IMR-90 (cell line): Measurements from ENCODE around the gene CCDC171. TPM values are rescaled to one million over a fixed set of nuclear protein-coding genes. Genes with fewer than 3 reads are reported as not detected.

ENCODE experiments used
- ATAC-seq: fragments of 200-7000 bp; cut with Tn5 transposase; 2 replicates; pipeline ENCODE4 v1.9.1; 2020; ENCODE audit warnings: low read depth, mild to moderate bottlenecking, moderate library complexity
- BruUV-seq: library from RNA; stranded (reverse); fragments of 400-500 nt; replicated peaks from 2 replicates; lab custom pipeline; 2021; lab: Mats Ljungman, UMichigan
- CTCF ChIA-PET: fragments of 300-600 bp; formaldehyde crosslinking; extraction: SDS; loops from one replicate; lab custom pipeline; 2021; ENCODE audit warnings: antibody characterized with exemption; lab: Yijun Ruan, JAX
- POLR2A ChIA-PET: fragments of 300-600 bp; sonication (Branson Sonifier 250); formaldehyde crosslinking; loops from one replicate; lab custom pipeline; 2022; ENCODE audit warnings: antibody characterized with exemption; ENCODE audit not compliant: unreplicated experiment; lab: Charles Lee
- DNase-seq: peaks from one replicate; pipeline ENCODE4 v3.0.0; 2013
- H2AFZ ChIP-seq: replicated peaks from 2 replicates; pipeline ENCODE3; 2013; ENCODE audit warnings: low read length, mild to moderate bottlenecking; ENCODE audit not compliant: poor library complexity
- H2AK5ac ChIP-seq: 2 replicates; pipeline ENCODE4 v1.6.1; 2013; ENCODE audit warnings: low read depth, low read length, inconsistent platforms
- H2AK9ac ChIP-seq: replicated peaks from 2 replicates; pipeline ENCODE3; 2013; ENCODE audit warnings: mild to moderate bottlenecking, low read depth, low read length, moderate library complexity; ENCODE audit not compliant: poor library complexity
- H2BK120ac ChIP-seq: 2 replicates; pipeline ENCODE4 v1.6.1; 2013; ENCODE audit warnings: low read depth, low read length, inconsistent platforms
- H2BK15ac ChIP-seq: 3 replicates; pipeline ENCODE4 v1.6.1; 2013; ENCODE audit warnings: low read depth, low read length, inconsistent platforms
- H2BK20ac ChIP-seq: 2 replicates; pipeline ENCODE4 v1.6.1; 2013; ENCODE audit warnings: low read depth, mild to moderate bottlenecking, inconsistent platforms, low read length, moderate library complexity
- H2BK5ac ChIP-seq: 2 replicates; pipeline ENCODE4 v1.6.1; 2013; ENCODE audit warnings: mild to moderate bottlenecking, low read depth, low read length, inconsistent platforms; ENCODE audit not compliant: poor library complexity, severe bottlenecking
- H3K14ac ChIP-seq: replicated peaks from 2 replicates; pipeline ENCODE4 v1.6.1; 2013; ENCODE audit warnings: low read depth, low read length, inconsistent platforms
- H3K18ac ChIP-seq: 2 replicates; pipeline ENCODE4 v1.6.1; 2013; ENCODE audit warnings: low read depth, low read length, control low read depth
- H3K23ac ChIP-seq: 2 replicates; pipeline ENCODE4 v1.6.1; 2013; ENCODE audit warnings: low read depth, low read length, inconsistent platforms
- H3K27ac ChIP-seq: 2 replicates; pipeline ENCODE4 v1.5.1; 2013; ENCODE audit warnings: mild to moderate bottlenecking, control low read depth, low read length; ENCODE audit not compliant: insufficient read depth
- H3K27me3 ChIP-seq: 2 replicates; pipeline ENCODE4 v1.6.1; 2013; ENCODE audit warnings: low read length; ENCODE audit not compliant: control insufficient read depth, insufficient read depth
- H3K36me3 ChIP-seq: 2 replicates; pipeline ENCODE4 v1.6.1; 2013; ENCODE audit warnings: low read length, mixed read lengths; ENCODE audit not compliant: control insufficient read depth, insufficient read depth
- H3K4ac ChIP-seq: 2 replicates; pipeline ENCODE4 v1.6.1; 2013; ENCODE audit warnings: low read depth, low read length, inconsistent platforms
- H3K4me1 ChIP-seq: 2 replicates; pipeline ENCODE4 v1.6.1; 2013; ENCODE audit warnings: low read length, mixed read lengths; ENCODE audit not compliant: control insufficient read depth, insufficient read depth
- H3K4me2 ChIP-seq: 2 replicates; pipeline ENCODE4 v1.6.1; 2013; ENCODE audit warnings: low read depth, mild to moderate bottlenecking, control low read depth, low read length, moderate library complexity
- H3K4me3 ChIP-seq: 2 replicates; pipeline ENCODE4 v1.5.1; 2013; ENCODE audit warnings: low read depth, mild to moderate bottlenecking, control low read depth, low read length, moderate library complexity; ENCODE audit not compliant: insufficient read depth
- H3K56ac ChIP-seq: 2 replicates; pipeline ENCODE4 v1.6.1; 2013; ENCODE audit warnings: low read length, inconsistent platforms; ENCODE audit not compliant: insufficient read depth; ENCODE audit errors: extremely low read depth
- H3K79me1 ChIP-seq, 2 experiments: 2 replicates each; pipeline ENCODE4 v1.6.1; 2013; ENCODE audit warnings: low read length in 2 of 2, inconsistent platforms in 1 of 2, low read depth in 1 of 2
- H3K9ac ChIP-seq: 2 replicates; pipeline ENCODE4 v1.6.1; 2013; ENCODE audit warnings: low read depth, low read length, control low read depth
- H3K9me1 ChIP-seq: 2 replicates; pipeline ENCODE4 v1.6.1; 2013; ENCODE audit warnings: low read length, inconsistent platforms; ENCODE audit not compliant: insufficient read depth
- H3K9me3 ChIP-seq: 2 replicates; pipeline ENCODE4 v1.6.1; 2013; ENCODE audit warnings: low read length; ENCODE audit not compliant: control insufficient read depth, insufficient read depth
- H4K20me1 ChIP-seq: 2 replicates; pipeline ENCODE4 v1.6.1; 2013; ENCODE audit warnings: low read length, inconsistent platforms; ENCODE audit not compliant: insufficient read depth
- H4K5ac ChIP-seq: 2 replicates; pipeline ENCODE4 v1.6.1; 2013; ENCODE audit warnings: mild to moderate bottlenecking, low read depth, low read length, control low read depth
- H4K8ac ChIP-seq, 2 experiments: 2 replicates each; pipeline ENCODE4 v1.6.1; 2013; ENCODE audit warnings: low read depth in 2 of 2, low read length in 2 of 2, control low read depth in 1 of 2, inconsistent platforms in 1 of 2
- H4K91ac ChIP-seq: 2 replicates; pipeline ENCODE4 v1.6.1; 2013; ENCODE audit warnings: low read depth, low read length, inconsistent platforms; ENCODE audit not compliant: insufficient read depth
- BHLHE40 ChIP-seq: fragments of 150-350 bp; IDR thresholded peaks from 2 replicates; pipeline ENCODE4 v1.6.1; 2016; ENCODE audit warnings: mild to moderate bottlenecking, low read depth, low read length
- CEBPB ChIP-seq: IDR thresholded peaks from 2 replicates; pipeline ENCODE4 v1.6.1; 2012; ENCODE audit warnings: low read depth, low read length, improper control_type of control experiment
- CHD1 ChIP-seq: IDR thresholded peaks from 2 replicates; pipeline ENCODE4 v1.6.1; 2012; ENCODE audit warnings: low read depth, low read length, improper control_type of control experiment
- CTCF ChIP-seq: conservative IDR thresholded peaks from 2 replicates; pipeline ENCODE4 v1.5.1; 2012; ENCODE audit warnings: mild to moderate bottlenecking, low read depth, low read length, improper control_type of control experiment
- FOS ChIP-seq: fragments of 150-350 bp; IDR thresholded peaks from 2 replicates; pipeline ENCODE4 v1.6.1; 2016; ENCODE audit warnings: low read depth, low read length
- MAFK ChIP-seq: IDR thresholded peaks from 2 replicates; pipeline ENCODE4 v1.6.1; 2012; ENCODE audit warnings: low read depth, low read length, improper control_type of control experiment
- MAZ ChIP-seq: IDR thresholded peaks from 2 replicates; pipeline ENCODE4 v1.6.1; 2012; ENCODE audit warnings: low read depth, mild to moderate bottlenecking, low read length, improper control_type of control experiment, moderate library complexity, borderline replicate concordance
- MXI1 ChIP-seq: IDR thresholded peaks from 2 replicates; pipeline ENCODE4 v1.6.1; 2012; ENCODE audit warnings: low read depth, mild to moderate bottlenecking, low read length, moderate library complexity, borderline replicate concordance
- NFE2L2 ChIP-seq: fragments of 150-350 bp; IDR thresholded peaks from 2 replicates; pipeline ENCODE4 v1.6.1; 2016; ENCODE audit warnings: low read depth, mild to moderate bottlenecking, low read length
- POLR2A ChIP-seq: IDR thresholded peaks from 2 replicates; pipeline ENCODE4 v1.6.1; 2012; ENCODE audit warnings: mild to moderate bottlenecking, low read depth, low read length
- RFX5 ChIP-seq: IDR thresholded peaks from 2 replicates; pipeline ENCODE4 v1.8.0; 2012; ENCODE audit warnings: low read depth, mild to moderate bottlenecking, low read length, moderate library complexity
- SMC3 ChIP-seq: fragments of 150-350 bp; IDR thresholded peaks from 2 replicates; pipeline ENCODE4 v1.6.1; 2016; ENCODE audit warnings: low read depth, mild to moderate bottlenecking, antibody characterized with exemption, low read length, moderate library complexity
- USF2 ChIP-seq: fragments of 150-350 bp; IDR thresholded peaks from 2 replicates; pipeline ENCODE4 v1.6.1; 2017; ENCODE audit warnings: mild to moderate bottlenecking, antibody characterized with exemption, low read length, low read depth
- WGBS, 2 experiments: methylation state at CpG; one replicate each; pipeline versions ENCODE4 v1.1.5 to v1.1.7; 2013; ENCODE audit warnings: missing lambda C conversion rate in 2 of 2; ENCODE audit not compliant: insufficient read length in 1 of 2; ENCODE audit errors: extremely low coverage in 2 of 2; 5-methylcytosine and 5-hydroxymethylcytosine counted together
- dilution Hi-C: fragments of 300-500 bp; cut with HindIII; formaldehyde crosslinking; loops from one replicate; pipeline ENCODE4 v1.14.3; 2018; ENCODE audit warnings: low sequenced_read_pairs; ENCODE audit not compliant: unreplicated experiment
- in situ Hi-C: fragments of 300-500 bp; cut with MboI; formaldehyde crosslinking; loops from 3 replicates; pipeline ENCODE4 v1.14.3; 2019; ENCODE audit warnings: low sequenced_read_pairs, inconsistent platforms, mixed read lengths
- intact Hi-C: fragments of 100-400 bp; cut with micrococcal nuclease; formaldehyde crosslinking; loops from 2 replicates; pipeline ENCODE4 v1.10.0; 2022
- polyA plus RNA-seq, 3 experiments: library from polyadenylated mRNA; depleted of rRNA; stranded (reverse); fragments of >200 nt; gene quantifications; 2 replicates each; pipeline ENCODE4 v1.2.3, GENCODE V29; 2012; ENCODE audit warnings: low replicate concordance in 1 of 3
- total RNA-seq: library from RNA; depleted of rRNA; stranded (reverse); fragments of >200 nt; gene quantifications from 2 replicates; pipeline ENCODE4 v1.2.3, GENCODE V29; 2012
- TF ChIP-seq, protein P1 (sequence below): fragments of 150-350 bp; IDR thresholded peaks from 2 replicates; pipeline ENCODE4 v1.6.1; 2016; ENCODE audit warnings: low read depth, mild to moderate bottlenecking, low read length, moderate library complexity, borderline replicate concordance

Gene CCDC171
- total and polyA plus RNA-seq, 2 of the 4 experiments (the other 2 are of a cell fraction) = 0.63 to 2.2 TPM

DNA sequence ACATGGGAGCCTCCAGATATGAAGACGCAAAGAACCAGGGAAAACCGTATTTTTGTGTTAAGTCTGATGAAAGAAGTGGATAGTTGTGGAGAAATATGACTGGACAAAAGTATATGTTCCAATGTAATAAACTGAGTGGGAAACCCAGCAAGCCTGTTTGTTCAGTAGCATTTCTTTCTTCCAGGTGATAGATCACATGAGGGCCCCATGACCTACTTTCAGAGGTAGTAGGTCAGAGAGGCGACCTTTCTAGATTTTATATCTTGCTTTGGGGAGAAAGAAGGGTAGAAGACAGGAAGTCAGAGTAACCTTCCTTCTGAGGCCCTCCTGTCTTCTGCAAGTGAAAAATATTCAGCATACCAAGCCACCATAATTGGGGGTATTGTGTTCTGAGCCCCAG, 31.5 kb downstream of the CCDC171 start:
- in situ Hi-C loops (no loop called here), intact Hi-C loops (no loop called here), dilution Hi-C loops (no loop called here)
- DNase-seq (no peak), ATAC-seq (no peak)
- WGBS, 2 experiments = no CpG with 5 or more reads among the region's 3 CpGs
- Histone ChIP-seq H3K23ac (no peak overlapping the region), H4K5ac (no peak overlapping the region), H4K91ac (no peak overlapping the region), H3K9me3 (no peaks in the 10 kb centered on the region), H2AK9ac (no peak overlapping the region), H4K20me1 (no peaks in the 10 kb centered on the region), H3K4ac (no peak overlapping the region), H3K4me1 (no peaks in the 10 kb centered on the region), H3K9me1 (no peaks in the 10 kb centered on the region), H3K4me3 (no peak overlapping the region), H3K27ac (no peak overlapping the region), H3K79me1 (no peaks in the 10 kb centered on the region), H2BK5ac (no peak overlapping the region), H3K14ac (no peak overlapping the region), H2AK5ac (no peak overlapping the region), H3K18ac (no peak overlapping the region), H3K36me3 (no peaks in the 10 kb centered on the region), H2AFZ (no peak overlapping the region), H4K8ac (no peak overlapping the region), H3K56ac (no peak overlapping the region), H3K27me3 (no peaks in the 10 kb centered on the region), H3K4me2 (no peak overlapping the region), H2BK120ac (no peak overlapping the region), H2BK15ac (no peak overlapping the region), H2BK20ac (no peak overlapping the region), H3K9ac (no peak overlapping the region)
- POLR2A ChIA-PET = no interaction called here
- CTCF ChIA-PET = no interaction called here
- no TSS peak for BruUV-seq
- TF ChIP-seq CTCF (no peak), POLR2A (no peak), CHD1 (no peak), FOS (no peak), MXI1 (no peak), USF2 (no peak), BHLHE40 (no peak), MAZ (no peak), RFX5 (no peak), MAFK (no peak), CEBPB (no peak), NFE2L2 (no peak), SMC3 (no peak)
- TF ChIP-seq, protein P1, sequence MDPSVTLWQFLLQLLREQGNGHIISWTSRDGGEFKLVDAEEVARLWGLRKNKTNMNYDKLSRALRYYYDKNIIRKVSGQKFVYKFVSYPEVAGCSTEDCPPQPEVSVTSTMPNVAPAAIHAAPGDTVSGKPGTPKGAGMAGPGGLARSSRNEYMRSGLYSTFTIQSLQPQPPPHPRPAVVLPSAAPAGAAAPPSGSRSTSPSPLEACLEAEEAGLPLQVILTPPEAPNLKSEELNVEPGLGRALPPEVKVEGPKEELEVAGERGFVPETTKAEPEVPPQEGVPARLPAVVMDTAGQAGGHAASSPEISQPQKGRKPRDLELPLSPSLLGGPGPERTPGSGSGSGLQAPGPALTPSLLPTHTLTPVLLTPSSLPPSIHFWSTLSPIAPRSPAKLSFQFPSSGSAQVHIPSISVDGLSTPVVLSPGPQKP = no peak
